HEK293 (cell line): ENCODE data around the gene SP6.

Experiments
- CTCF ChIP-seq: fragments of 450-650 bp; formaldehyde crosslinking; IDR thresholded peaks from 2 replicates; pipeline ENCODE4 v1.5.1; 2016; ENCODE audit warnings: missing biosample characterization, missing genetic modification characterization
- REPIN1 ChIP-seq: fragments of 450-650 bp; formaldehyde crosslinking; IDR thresholded peaks from 2 replicates; pipeline ENCODE4 v1.5.1; 2017; ENCODE audit warnings: missing biosample characterization, missing genetic modification characterization, low read depth
- ZNF274 ChIP-seq, 2 experiments: fragments of 200-500 bp in 1 of 2; fragments of 450-650 bp in 1 of 2; sonication (Bioruptor generic) in 1 of 2; formaldehyde crosslinking in 1 of 2; IDR thresholded peaks; 2 replicates each; pipeline versions ENCODE4 v1.5.1 to v1.6.1; 2014 to 2016; ENCODE audit warnings: borderline replicate concordance in 1 of 2, inconsistent platforms in 1 of 2, low read length in 1 of 2, missing biosample characterization in 1 of 2, missing genetic modification characterization in 1 of 2

DNA sequence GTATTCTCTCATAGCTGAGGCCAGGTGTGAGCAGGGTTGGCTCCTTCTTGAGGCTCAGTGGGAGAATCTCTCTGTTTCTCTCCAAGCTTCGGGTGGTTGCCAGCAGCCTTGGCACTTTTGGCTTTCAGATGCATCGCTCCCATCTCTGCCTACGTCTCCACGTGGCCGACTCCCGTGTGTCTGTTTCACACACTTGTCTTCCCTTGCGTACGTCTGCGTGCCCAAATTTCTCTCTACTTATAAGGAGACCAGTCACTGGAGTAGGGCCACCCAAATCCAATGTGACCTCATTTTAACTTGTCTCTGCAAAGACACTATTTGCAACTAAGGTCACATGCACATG is 44.1 kb downstream of the SP6 start:
- TF ChIP-seq ZNF274 (IDR thresholded peaks at IDR 0.05; ENCODE audit: low read length) (no peak), ZNF274 (tag by site-specific recombination; IDR thresholded peaks at IDR 0.05; ENCODE audit: borderline replicate concordance) (no peak), CTCF (no peak), REPIN1 (tag by site-specific recombination) (no peak)
